GM18526 (cell line): ENCODE results near the gene SPNS2.

ENCODE experiments used
- POLR2A ChIP-seq: IDR thresholded peaks from 3 replicates; pipeline ENCODE4 v1.6.1; 2011; ENCODE audit not compliant: insufficient read length; ENCODE audit errors: extremely low read depth

Gene SPNS2

GRCh38 chr17:4534928-4535666 is 36.4 kb downstream of the SPNS2 start:
- TF ChIP-seq POLR2A = no peak

- TF ChIP-seq POLR2A = no peak
These were observed 37.1 kb downstream of the SPNS2 start for GRCh38 chr17:4535667-4536258.

DNA sequence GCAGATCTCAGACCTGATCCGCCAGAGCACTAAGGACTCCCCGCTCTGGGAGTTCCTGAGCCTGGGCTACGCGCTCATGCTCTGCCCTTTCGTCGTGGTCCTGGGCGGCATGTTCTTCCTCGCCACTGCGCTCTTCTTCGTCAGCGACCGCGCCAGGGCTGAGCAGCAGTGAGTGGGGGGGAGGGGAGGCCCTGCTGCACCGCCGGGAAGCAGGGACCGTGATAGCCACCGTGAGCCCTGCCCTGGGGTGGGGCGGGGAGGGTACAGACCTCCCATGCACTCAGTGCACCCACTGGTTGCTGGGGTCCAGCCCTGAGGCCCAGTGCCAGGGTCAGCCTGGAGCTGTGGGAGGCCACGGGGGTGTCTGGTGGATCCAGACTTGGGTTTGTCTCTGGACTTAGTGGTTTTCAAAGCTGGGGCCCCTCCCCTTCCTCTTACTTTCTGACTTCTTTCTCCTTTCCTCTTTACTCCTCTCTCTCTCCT is 37.6 kb downstream of the SPNS2 start:
- TF ChIP-seq POLR2A = no peak

- TF ChIP-seq POLR2A = no peak
These were observed 38.2 kb downstream of the SPNS2 start for GRCh38 chr17:4536742-4537411.

GRCh38 chr17:4537451-4538235 is 39.0 kb downstream of the SPNS2 start:
- no peak for TF ChIP-seq POLR2A

DNA sequence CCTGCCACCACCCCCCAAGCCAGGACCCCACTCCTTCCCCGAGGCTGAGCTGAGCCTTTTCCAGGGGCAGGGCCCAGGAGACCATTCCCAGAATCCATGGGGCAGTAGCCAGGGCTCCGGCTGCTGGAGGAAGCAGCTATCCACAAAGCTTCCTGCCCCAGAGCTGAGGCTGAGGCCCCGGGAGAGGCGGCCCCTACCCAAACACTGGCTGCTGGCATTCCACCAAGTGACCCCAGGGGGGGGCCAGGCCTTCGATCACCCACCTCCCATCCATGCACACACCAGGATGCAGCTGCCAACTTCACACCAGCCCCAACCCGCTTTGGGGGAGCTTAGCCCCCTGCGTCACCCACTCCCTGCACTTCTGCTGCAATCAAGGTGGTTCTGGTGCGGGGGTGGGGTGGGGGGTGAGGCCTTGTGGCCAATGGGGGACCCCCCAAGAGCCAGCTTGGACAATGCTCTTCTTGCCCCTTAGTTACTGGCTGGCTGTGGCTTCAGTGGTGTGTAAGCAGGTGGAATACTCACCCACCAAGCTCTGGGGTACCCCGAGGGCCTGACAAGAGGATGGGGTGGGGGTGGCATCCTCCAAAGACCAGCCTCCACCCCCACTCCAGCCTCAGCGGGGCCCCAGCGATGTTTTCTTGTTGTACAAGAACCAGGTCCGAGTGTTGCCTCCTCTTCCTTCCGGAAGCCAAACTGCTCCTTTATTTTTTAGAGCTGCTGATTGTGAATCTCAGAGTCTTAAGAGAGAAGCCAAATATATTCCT is 39.7 kb downstream of the SPNS2 start:
- no peak for TF ChIP-seq POLR2A

GRCh38 chr17:4539025-4539424 is 40.3 kb downstream of the SPNS2 start:
- no peak for TF ChIP-seq POLR2A

- no peak for TF ChIP-seq POLR2A
These were observed 41.0 kb downstream of the SPNS2 start for GRCh38 chr17:4539576-4540223.

GRCh38 chr17:4540224-4540651 is 41.6 kb downstream of the SPNS2 start:
- no peak for TF ChIP-seq POLR2A

DNA sequence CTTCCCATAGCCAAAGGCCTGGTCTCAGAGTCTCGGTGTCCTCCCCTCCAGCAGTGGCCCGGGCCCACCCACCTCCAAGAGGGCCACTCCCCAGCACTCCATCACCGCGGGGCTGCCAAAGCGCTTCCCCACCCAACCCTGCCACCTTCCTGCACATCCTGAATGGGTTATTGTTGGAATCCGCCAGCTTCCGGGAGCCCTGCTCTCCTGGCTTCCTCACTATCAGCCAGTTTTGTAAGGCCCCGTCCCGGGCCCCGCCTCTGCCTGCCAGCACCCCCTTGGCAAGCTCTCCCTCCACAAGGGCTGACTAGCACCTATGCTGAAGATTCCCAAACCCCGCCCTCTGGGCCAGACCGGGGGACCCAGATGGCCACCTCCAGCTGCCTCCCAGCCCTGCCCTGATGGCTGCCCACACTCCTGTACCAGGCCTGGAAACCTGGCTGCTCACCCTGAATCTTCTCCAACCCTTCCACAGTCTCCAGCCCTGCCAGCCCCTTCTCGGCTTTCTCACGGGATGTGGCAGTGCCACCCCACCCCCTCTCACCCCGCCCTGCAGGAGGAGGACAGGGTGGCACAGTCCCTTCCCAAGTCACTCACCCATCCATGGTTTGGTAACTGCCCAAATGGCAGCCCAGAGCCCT is 42.1 kb downstream of the SPNS2 start:
- no peak for TF ChIP-seq POLR2A

DNA sequence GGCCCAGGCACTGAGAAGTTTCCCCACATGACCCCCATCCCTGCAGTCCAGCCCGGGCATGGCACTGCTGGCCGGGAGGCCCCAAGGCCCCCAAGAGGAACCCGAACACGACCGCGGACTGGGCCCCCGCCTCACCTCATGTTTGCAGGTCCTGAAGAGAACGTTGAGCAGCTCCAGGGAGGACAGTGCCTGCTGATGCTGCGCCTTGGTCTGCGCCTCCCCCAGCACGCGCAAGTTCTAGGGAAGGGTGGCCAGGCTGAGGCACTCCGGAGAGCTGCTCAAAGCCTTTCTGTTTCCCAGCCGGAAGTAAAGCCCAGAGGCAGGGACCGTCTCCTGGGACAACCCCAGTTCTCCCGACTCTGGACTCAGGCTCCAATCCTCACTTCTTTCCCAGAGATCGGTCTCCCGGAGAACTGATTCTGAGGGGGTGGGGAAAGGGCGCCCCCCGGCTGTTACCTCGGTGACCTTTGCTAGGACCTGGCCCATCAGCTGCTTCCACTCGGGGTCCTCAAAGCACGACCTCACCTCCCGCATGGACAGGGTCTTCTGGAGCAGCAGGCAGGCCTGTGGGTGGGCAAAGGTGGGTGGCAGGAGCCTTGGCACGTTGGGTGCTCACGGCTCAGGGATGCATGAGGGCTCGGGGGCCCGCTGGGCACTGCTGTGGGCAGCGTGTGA is 42.8 kb downstream of the SPNS2 start:
- no peak for TF ChIP-seq POLR2A

DNA sequence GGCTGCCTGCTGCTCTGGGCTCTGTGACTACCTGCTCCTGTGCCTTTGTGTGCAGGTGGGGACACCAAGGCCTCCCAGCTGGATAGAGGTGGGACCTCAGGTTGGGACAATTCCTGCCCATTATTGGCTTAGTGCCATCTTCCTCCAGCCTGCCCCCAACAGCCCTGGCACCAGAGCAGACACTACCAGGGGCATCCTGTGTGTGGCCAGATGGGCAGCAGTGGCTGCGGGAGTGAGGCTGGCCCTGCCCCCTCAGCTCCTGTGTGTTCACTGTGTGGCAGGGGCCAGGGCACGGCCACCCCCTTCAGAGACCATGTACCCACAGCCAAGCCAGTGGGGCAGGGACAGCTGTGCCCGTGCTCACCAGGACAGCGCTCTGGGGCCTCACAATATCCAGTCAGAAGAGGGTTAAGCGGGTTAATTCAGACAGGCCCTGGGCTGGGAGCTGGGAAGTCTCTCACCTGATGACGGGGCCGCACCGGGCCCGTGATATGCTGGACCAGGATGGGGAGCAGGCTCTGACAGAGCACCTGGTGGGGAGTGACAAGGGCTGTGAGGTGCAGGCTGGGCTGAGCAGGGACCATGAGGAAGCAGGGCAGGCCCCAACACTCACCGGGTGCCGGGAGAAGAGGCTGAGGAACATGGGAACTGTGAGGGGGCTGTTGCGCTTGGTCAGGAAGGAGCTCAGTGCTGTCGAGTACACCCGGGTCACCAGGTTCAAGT is 43.5 kb downstream of the SPNS2 start:
- no peak for TF ChIP-seq POLR2A
